Measurements from ENCODE around the gene COLEC12. TPM values are rescaled to one million over a fixed set of nuclear protein-coding genes. Genes with fewer than 3 reads are reported as not detected.

Gene COLEC12
- total RNA-seq, 1 donor from 2014 or later, result 157 TPM

DNA sequence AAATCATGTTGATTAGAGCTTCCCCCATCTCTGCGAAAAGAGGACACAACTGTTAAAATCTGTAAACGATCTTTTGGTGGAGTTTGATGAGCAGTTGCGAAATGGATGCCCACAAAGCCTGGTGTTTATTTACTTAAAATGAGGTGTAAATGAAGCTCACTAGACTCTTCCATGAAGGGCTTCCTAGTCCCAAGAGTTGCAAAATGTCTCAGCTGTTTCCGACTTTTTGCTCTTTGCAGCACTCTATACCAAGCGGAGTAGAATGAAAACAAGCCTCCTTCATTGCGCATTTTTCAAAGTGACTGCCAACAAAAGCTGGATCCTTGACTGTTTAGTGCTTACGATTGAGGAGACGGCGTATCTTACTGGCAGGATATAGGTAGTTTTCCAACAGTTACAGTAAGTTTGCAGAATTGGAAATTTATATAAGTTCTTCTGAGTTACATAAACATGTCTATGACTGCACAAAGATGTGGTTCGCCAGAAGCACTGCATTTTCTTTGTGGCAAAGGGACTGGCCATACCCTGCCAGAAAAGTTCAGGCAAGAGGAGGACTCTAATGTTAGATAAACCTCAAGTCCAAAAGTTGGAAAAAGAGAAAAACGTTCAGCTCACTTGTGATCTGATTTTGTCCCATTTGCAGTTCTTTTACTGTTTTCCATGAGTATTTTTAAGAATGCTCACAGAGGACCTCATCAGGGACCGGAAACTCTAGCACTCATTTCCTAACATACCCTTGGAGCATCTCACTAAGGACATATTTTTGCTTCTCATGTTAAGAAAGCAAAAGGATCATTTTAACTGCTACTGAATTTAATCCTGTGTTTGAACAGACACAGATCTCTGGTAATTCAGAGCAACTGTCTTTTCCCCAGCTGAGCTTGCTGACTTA is 42.7 kb downstream of the COLEC12 start:
- Mint-ChIP-seq H3K9me3 (ENCODE audit: unreplicated experiment) (no peaks in the 10 kb centered on the region), H3K4me1 (ENCODE audit: unreplicated experiment) (peaks cover 22% of the 10 kb centered on the region), H3K27me3 (ENCODE audit: unreplicated experiment) (peaks cover 4% of the 10 kb centered on the region), H3K4me3 (ENCODE audit: unreplicated experiment) (no peak overlapping the region), H3K36me3 (ENCODE audit: low read depth, unreplicated experiment) (peaks cover 26% of the 10 kb centered on the region), H3K27ac (ENCODE audit: unreplicated experiment) (peak overlapping the region; percentile 58)
- DNase-seq (ENCODE audit: low spot score), result no peak
- TF ChIP-seq, protein P1, sequence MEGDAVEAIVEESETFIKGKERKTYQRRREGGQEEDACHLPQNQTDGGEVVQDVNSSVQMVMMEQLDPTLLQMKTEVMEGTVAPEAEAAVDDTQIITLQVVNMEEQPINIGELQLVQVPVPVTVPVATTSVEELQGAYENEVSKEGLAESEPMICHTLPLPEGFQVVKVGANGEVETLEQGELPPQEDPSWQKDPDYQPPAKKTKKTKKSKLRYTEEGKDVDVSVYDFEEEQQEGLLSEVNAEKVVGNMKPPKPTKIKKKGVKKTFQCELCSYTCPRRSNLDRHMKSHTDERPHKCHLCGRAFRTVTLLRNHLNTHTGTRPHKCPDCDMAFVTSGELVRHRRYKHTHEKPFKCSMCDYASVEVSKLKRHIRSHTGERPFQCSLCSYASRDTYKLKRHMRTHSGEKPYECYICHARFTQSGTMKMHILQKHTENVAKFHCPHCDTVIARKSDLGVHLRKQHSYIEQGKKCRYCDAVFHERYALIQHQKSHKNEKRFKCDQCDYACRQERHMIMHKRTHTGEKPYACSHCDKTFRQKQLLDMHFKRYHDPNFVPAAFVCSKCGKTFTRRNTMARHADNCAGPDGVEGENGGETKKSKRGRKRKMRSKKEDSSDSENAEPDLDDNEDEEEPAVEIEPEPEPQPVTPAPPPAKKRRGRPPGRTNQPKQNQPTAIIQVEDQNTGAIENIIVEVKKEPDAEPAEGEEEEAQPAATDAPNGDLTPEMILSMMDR (IDR thresholded peaks at IDR 0.05; ENCODE audit: unreplicated experiment), result no peak

DNA sequence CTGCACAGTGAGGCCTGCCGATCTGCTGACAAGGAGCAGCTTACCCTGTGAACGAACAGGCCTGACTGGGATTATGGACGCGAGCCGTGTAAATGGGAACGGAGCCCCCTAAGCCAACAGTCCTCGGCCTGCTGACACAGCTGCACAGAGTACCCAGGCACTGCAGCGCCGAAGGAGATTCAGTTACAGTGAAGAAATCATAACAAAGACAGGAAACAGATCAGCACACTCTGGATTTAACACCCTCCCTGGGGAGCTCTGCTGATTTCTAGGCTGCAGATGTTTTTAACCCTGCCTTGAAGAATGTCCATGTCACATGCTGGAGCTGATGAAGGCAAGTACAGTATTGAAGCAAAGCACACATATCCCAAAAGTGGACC is 43.4 kb downstream of the COLEC12 start:
- peak; percentile 41 for DNase-seq (ENCODE audit: low spot score)
- H3K27me3 Mint-ChIP-seq (ENCODE audit: unreplicated experiment), result peaks cover 4% of the 10 kb centered on the region
- H3K27ac Mint-ChIP-seq (ENCODE audit: unreplicated experiment), result peak overlapping the region; percentile 59
- peaks cover 22% of the 10 kb centered on the region for H3K4me1 Mint-ChIP-seq (ENCODE audit: unreplicated experiment)
- no peaks in the 10 kb centered on the region for H3K9me3 Mint-ChIP-seq (ENCODE audit: unreplicated experiment)
- H3K4me3 Mint-ChIP-seq (ENCODE audit: unreplicated experiment), result no peak overlapping the region
- TF ChIP-seq, protein P1 (IDR thresholded peaks at IDR 0.05; ENCODE audit: unreplicated experiment), result no peak
- peaks cover 27% of the 10 kb centered on the region for H3K36me3 Mint-ChIP-seq (ENCODE audit: low read depth, unreplicated experiment)

DNA sequence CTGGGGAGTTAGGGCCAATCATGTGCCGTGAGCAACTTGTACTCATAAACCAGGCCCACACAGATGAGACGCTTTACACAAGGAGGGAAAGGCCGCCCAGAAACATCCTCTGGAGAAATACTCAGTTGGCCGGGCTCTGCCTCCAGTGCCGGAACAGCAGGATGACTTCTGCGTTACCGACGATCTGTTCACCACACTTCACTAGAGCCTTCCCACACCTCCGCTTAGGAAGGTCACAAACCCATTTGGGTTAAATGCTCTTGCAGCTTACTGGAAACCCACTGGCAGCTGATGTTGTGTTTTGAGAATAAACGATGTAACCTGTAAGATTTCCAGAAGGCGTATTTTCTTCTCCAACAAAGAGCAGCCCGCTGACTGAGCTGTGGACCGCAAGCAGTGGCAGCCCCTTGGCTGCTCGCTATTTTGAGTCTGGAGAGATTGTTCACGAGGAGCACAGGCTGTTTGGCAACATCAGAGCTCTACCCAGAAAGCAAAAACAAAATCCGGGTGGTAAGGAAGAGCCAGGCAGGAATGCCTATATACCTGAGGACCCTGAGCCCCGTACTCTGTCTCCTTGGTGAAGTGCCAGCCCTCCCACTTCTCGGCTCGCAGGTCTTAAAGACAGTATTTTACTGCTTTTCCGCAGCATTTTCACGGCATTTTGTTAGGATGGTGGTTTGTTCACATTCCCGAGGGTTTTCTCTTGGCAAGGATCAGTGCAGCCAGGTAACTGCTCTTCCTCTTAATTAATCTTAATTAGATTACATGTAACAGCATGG is 44.0 kb downstream of the COLEC12 start:
- peak overlapping the region; percentile 59 for H3K27ac Mint-ChIP-seq (ENCODE audit: unreplicated experiment)
- H3K4me3 Mint-ChIP-seq (ENCODE audit: unreplicated experiment), result peak overlapping the region; percentile 34
- TF ChIP-seq, protein P1 (IDR thresholded peaks at IDR 0.05; ENCODE audit: unreplicated experiment), result no peak
- H3K36me3 Mint-ChIP-seq (ENCODE audit: low read depth, unreplicated experiment), result peaks cover 30% of the 10 kb centered on the region
- no peak for DNase-seq (ENCODE audit: low spot score)
- H3K4me1 Mint-ChIP-seq (ENCODE audit: unreplicated experiment), result peaks cover 22% of the 10 kb centered on the region
- H3K9me3 Mint-ChIP-seq (ENCODE audit: unreplicated experiment), result no peaks in the 10 kb centered on the region
- peaks cover 4% of the 10 kb centered on the region for H3K27me3 Mint-ChIP-seq (ENCODE audit: unreplicated experiment)

DNA sequence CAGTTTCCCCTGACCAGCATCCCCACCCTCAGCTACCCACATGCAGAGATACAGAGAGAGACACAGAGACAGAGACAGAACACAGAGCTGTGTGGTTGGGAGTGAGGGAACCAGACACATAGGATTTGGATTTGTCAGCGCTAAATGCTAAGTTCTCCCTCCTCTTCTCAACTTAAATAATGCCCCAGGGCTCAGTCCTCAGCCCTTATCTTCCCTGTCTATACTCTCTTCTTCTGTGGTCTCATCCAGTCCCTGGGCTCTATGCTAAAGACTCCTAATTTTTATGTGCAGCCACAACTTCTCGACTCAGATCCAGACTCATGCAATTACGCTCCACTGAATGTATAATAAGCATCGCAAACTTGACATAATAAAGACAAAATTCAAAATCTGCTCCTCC is 47.1 kb downstream of the COLEC12 start:
- peaks cover 4% of the 10 kb centered on the region for H3K27me3 Mint-ChIP-seq (ENCODE audit: unreplicated experiment)
- DNase-seq (ENCODE audit: low spot score), result no peak
- H3K4me1 Mint-ChIP-seq (ENCODE audit: unreplicated experiment), result peaks cover 31% of the 10 kb centered on the region
- no peak overlapping the region for H3K27ac Mint-ChIP-seq (ENCODE audit: unreplicated experiment)
- peaks cover 37% of the 10 kb centered on the region for H3K36me3 Mint-ChIP-seq (ENCODE audit: low read depth, unreplicated experiment)
- peak overlapping the region; percentile 5 for H3K4me3 Mint-ChIP-seq (ENCODE audit: unreplicated experiment)
- no peaks in the 10 kb centered on the region for H3K9me3 Mint-ChIP-seq (ENCODE audit: unreplicated experiment)
- TF ChIP-seq, protein P1 (IDR thresholded peaks at IDR 0.05; ENCODE audit: unreplicated experiment), result no peak

All from endothelial cell (in vitro differentiated cells).